ENCODE results near the gene MUC12. TPM values are rescaled to one million over a fixed set of nuclear protein-coding genes. Genes with fewer than 3 reads are reported as not detected.

MUC12 gene
- total RNA-seq, 1 experiment from 2014 or later = 6.8 TPM

DNA sequence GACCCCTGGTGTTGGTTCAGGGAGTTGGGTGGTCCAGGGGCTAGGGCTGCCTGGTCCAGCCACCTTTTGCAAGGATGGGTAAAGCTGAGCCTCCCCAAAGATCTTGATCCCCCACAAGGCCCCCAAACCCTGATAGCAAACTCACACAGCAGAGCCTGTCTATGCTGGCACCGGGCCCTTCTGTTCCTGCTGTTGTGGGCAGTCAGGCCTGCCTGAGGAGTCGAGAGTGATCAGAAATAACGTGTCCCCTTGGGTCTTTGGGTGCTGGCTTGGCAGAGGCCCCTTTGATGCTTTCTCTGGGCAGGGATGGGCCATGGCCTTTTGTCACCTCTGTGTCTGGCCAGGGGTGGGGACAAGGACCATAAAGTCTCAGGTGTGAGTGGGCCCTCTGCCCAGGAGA is 715 bp upstream of the MUC12 start:
- ChIA-PET CTCF (no interaction called here), POLR2A (no interaction called here)
- BruUV-seq (replicated peaks) = no TSS peak
- in situ Hi-C loops (cut with HindIII; ENCODE audit: low pct_unique_long_range_greater_than_20kb, low sequenced_read_pairs) (no loop called here), intact Hi-C loops (cut with micrococcal nuclease; ENCODE audit: unreplicated experiment) (no loop called here)
- H3K27ac ChIP-seq (ENCODE audit: low read length) = no peak overlapping the region
- H3K9me3 ChIP-seq (ENCODE audit: control insufficient read depth, insufficient read depth, low read depth, low read length) = no peaks in the 10 kb centered on the region
- DNase-seq (ENCODE audit: low read depth, low spot score) (no peak), ATAC-seq (no peak)
- no peak overlapping the region for H3K4me3 ChIP-seq (ENCODE audit: low read depth in 2 of 2, low read length in 2 of 2)
- TF ChIP-seq, protein P1, sequence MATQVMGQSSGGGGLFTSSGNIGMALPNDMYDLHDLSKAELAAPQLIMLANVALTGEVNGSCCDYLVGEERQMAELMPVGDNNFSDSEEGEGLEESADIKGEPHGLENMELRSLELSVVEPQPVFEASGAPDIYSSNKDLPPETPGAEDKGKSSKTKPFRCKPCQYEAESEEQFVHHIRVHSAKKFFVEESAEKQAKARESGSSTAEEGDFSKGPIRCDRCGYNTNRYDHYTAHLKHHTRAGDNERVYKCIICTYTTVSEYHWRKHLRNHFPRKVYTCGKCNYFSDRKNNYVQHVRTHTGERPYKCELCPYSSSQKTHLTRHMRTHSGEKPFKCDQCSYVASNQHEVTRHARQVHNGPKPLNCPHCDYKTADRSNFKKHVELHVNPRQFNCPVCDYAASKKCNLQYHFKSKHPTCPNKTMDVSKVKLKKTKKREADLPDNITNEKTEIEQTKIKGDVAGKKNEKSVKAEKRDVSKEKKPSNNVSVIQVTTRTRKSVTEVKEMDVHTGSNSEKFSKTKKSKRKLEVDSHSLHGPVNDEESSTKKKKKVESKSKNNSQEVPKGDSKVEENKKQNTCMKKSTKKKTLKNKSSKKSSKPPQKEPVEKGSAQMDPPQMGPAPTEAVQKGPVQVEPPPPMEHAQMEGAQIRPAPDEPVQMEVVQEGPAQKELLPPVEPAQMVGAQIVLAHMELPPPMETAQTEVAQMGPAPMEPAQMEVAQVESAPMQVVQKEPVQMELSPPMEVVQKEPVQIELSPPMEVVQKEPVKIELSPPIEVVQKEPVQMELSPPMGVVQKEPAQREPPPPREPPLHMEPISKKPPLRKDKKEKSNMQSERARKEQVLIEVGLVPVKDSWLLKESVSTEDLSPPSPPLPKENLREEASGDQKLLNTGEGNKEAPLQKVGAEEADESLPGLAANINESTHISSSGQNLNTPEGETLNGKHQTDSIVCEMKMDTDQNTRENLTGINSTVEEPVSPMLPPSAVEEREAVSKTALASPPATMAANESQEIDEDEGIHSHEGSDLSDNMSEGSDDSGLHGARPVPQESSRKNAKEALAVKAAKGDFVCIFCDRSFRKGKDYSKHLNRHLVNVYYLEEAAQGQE (IDR thresholded peaks at IDR 0.05; ENCODE audit: insufficient read depth in 1 of 2, low read depth in 2 of 2, low read length in 1 of 2) = no peak
- TF ChIP-seq TCF7L2 (IDR thresholded peaks at IDR 0.05; ENCODE audit: low read depth, low read length) (no peak), SIN3A (IDR thresholded peaks at IDR 0.05; ENCODE audit: borderline replicate concordance, insufficient read depth, low read depth, low read length) (no peak), POLR2AphosphoS5 (IDR thresholded peaks at IDR 0.05; ENCODE audit: low read depth, low read length) (no peak)
- TF ChIP-seq, protein P2, sequence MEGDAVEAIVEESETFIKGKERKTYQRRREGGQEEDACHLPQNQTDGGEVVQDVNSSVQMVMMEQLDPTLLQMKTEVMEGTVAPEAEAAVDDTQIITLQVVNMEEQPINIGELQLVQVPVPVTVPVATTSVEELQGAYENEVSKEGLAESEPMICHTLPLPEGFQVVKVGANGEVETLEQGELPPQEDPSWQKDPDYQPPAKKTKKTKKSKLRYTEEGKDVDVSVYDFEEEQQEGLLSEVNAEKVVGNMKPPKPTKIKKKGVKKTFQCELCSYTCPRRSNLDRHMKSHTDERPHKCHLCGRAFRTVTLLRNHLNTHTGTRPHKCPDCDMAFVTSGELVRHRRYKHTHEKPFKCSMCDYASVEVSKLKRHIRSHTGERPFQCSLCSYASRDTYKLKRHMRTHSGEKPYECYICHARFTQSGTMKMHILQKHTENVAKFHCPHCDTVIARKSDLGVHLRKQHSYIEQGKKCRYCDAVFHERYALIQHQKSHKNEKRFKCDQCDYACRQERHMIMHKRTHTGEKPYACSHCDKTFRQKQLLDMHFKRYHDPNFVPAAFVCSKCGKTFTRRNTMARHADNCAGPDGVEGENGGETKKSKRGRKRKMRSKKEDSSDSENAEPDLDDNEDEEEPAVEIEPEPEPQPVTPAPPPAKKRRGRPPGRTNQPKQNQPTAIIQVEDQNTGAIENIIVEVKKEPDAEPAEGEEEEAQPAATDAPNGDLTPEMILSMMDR (IDR thresholded peaks at IDR 0.05) = no peak
- H3K4me1 ChIP-seq (ENCODE audit: control insufficient read depth, insufficient read depth, low read length) = peaks cover 13% of the 10 kb centered on the region
- H3K36me3 ChIP-seq (ENCODE audit: control insufficient read depth, insufficient read depth, low read length) = no peaks in the 10 kb centered on the region
- H3K27me3 ChIP-seq (ENCODE audit: control insufficient read depth, insufficient read depth, low read length) = peaks cover 5% of the 10 kb centered on the region; the same call in 1 of the 2 replicates

DNA sequence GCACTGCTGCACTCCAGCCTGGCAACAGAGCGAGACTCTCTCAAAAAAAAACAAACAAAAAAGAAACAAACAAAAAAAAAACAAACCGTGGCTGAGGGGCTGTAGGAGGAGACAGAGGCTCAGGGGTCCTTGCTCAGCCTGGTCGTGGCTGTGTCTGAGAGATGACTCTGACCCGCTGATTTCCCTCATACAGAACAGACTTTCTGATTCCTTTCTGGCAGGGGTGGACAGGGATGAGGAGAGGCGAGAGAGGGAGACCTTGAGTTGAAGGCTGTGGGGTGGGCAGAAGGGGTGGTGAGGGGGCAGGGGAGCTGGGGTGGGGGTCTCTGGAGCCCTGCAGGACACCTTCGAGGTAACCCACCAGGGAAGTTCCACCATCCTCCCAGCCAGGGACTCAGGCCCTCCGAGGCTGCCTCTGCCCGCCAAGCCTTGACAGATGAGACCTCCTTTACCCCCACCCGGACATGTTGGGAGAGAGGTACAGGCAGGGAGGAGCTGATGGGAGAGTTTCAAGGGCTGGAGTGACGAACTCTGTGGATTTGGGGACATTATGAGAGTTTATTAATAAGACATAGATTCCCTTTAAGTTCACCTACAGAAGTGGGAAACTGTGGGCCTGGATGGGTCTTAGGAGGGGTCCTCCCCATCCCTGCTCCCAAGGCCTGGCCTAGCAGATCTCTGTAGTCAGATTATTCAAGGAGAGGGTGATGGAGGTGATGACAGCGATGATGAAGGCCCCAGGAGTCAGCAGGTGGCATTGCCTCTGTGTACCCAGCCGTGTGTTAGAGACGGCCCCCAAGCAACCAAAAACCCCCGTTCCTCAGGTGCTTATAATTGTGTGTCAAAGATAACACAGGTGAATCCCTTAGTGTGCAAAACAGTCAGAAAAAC is 2.0 kb downstream of the MUC12 start:
- ATAC-seq (no peak), DNase-seq (ENCODE audit: low read depth, low spot score) (no peak)
- Histone ChIP-seq H3K27me3 (ENCODE audit: control insufficient read depth, insufficient read depth, low read length) (peaks cover 5% of the 10 kb centered on the region; the same call in 1 of the 2 replicates), H3K9me3 (ENCODE audit: control insufficient read depth, insufficient read depth, low read depth, low read length) (no peaks in the 10 kb centered on the region), H3K4me3 (ENCODE audit: low read depth in 2 of 2, low read length in 2 of 2) (no peak overlapping the region), H3K27ac (ENCODE audit: low read length) (no peak overlapping the region), H3K36me3 (ENCODE audit: control insufficient read depth, insufficient read depth, low read length) (no peaks in the 10 kb centered on the region), H3K4me1 (ENCODE audit: control insufficient read depth, insufficient read depth, low read length) (peaks cover 13% of the 10 kb centered on the region)
- TF ChIP-seq SIN3A (IDR thresholded peaks at IDR 0.05; ENCODE audit: borderline replicate concordance, insufficient read depth, low read depth, low read length) = no peak
- TF ChIP-seq POLR2AphosphoS5 (IDR thresholded peaks at IDR 0.05; ENCODE audit: low read depth, low read length) = no peak
- TF ChIP-seq TCF7L2 (IDR thresholded peaks at IDR 0.05; ENCODE audit: low read depth, low read length) = no peak
- TF ChIP-seq, protein P2 (IDR thresholded peaks at IDR 0.05) = no peak
- TF ChIP-seq, protein P1 (IDR thresholded peaks at IDR 0.05; ENCODE audit: insufficient read depth in 1 of 2, low read depth in 2 of 2, low read length in 1 of 2) = no peak
- intact Hi-C loops (cut with micrococcal nuclease; ENCODE audit: unreplicated experiment) (no loop called here), in situ Hi-C loops (cut with HindIII; ENCODE audit: low pct_unique_long_range_greater_than_20kb, low sequenced_read_pairs) (no loop called here)
- no TSS peak for BruUV-seq (replicated peaks)
- POLR2A ChIA-PET = no interaction called here
- CTCF ChIA-PET = no interaction called here
